GM21786 (cell line): Measurements from ENCODE around the gene MPRIP.

ENCODE experiments used
- ATAC-seq: cut with Tn5 transposase; IDR thresholded peaks from one replicate; pipeline ENCODE4 v1.9.1; 2021; ENCODE audit not compliant: unreplicated experiment

The MPRIP gene

DNA sequence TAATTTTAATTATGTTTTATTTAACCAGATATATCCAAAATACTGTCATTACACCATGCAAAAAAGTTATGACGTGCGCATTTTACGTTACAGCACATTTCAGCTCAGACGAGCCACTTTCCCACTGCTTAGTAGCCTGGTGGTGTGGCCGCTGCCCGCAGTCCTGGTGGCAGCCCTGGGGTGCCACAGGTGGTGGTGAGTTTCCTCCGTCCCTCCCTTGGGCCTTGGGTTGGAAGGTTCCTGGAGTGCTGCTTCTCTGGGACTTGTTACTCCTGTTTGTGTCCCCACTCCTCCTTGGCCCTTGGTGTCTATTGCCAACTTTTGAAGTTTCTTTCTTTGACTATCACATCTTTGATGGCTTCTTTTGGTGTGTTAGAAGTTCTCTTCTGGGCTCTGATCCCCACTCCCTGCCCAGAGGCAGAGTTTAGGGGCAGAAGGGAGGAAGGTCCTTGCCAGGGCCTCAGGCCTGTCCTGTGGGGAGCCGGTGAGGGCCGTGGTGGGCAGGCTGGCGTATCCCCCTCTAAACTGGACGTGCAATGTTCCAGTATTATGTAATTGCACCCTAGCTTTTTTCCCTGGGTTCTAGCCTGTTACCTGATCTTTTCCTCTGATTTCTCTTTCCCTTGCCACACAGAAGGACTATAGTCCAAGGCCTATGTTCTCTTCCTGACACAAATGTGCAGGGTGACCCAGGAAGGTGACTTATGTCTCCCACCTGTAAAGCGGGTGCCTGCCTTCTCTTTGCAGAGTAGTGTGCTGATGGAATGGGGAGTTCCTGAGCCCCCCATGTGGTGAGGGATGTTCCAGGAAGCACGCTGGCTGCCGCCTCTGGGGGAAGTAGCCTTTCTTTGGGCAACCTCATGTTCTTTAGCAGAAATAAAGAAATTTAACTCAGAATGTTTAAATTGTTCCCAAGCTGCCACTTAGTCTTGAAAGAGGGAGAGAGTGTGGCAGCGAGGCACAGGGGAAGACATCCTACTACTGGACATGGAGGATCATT lies 8.4 kb downstream of the MPRIP start:
- no peak for ATAC-seq

DNA sequence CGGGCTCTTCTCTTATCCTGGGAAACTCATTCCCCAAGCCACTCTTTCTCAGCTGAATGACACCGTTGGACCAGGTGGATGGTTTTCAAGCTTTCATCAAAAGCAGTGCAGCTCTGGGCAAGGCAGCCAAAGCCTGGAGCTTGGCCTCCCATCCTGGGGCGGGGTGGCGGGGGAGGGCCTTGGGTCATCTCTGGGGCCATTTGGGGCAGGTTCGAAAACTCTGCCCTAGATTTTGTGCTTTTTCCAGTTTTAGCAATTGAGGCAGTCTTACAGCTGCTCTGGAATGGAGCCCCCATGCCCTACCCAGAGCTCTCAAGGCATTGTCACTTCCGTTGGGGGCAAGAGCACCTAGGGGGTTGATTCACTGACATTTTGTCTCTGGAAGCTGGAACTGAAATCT lies 9.1 kb downstream of the MPRIP start:
- ATAC-seq = no peak

DNA sequence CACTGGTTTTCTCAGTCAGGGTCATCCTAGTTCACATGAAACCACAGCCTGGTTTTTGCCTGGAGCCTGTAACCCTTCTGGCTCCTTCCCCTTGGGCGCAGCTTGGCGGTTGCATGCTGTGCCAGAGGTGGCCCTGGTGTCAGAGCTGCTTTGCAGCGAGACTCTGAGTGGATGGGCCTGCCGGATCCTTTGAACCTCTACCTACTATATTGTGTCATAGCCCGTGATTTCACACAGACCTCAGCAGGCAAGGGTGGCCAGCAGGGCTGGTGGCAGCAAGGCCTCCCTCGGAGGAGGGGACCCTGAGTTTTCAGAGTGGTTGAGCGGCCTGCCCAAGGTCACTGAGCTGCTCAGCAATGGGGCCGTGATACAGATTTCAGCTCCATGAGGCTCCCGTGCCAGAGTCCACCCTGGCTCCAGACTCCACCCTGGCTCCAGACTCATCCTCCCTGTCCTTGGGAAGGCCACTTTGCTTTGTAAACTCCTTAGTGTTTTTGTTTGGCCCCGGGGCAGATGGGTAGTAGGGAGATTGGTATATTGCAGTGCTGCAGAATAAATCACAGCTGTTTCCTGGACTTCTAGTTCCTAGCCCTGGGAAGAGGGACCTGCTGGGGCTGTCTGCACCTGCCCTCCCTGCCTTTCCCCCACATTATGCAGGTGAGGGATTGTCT lies 9.7 kb downstream of the MPRIP start:
- ATAC-seq = no peak

DNA sequence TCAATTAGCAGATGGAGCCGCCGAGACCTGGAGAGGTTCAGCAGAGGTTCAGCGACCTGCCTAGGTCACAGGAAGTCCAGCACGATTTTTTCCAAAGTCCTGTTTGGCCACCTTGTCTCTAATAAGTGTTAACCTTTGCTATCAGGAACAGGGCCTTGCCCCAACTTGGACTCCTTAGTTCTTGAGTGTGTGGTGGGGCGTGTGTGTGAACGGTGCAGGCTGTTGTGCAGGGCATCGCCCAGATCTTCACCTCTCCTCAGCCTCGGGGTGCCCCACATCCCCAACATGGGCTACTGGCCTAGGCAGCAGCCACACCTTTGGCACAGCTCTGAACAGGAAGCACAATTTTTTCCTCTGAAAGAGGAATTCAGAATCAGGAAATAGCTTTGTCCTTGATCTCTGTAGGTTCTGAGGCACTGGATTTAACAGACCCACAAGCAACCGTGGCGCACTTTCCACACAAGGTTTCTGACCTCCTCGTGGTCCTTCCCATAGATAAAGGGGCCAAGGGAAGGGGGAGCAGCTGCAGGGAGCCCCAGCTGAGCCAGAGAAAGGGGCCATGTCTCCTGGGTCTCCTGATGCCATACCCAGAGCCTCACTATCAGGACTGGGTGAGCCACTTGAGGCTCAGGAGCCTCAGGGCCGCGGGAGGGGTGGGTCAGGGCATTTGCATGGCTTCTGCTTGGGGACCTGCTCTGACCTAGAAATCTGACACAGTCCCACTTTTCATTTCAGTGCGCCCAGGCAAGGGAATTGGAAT lies 10.4 kb downstream of the MPRIP start:
- no peak for ATAC-seq

DNA sequence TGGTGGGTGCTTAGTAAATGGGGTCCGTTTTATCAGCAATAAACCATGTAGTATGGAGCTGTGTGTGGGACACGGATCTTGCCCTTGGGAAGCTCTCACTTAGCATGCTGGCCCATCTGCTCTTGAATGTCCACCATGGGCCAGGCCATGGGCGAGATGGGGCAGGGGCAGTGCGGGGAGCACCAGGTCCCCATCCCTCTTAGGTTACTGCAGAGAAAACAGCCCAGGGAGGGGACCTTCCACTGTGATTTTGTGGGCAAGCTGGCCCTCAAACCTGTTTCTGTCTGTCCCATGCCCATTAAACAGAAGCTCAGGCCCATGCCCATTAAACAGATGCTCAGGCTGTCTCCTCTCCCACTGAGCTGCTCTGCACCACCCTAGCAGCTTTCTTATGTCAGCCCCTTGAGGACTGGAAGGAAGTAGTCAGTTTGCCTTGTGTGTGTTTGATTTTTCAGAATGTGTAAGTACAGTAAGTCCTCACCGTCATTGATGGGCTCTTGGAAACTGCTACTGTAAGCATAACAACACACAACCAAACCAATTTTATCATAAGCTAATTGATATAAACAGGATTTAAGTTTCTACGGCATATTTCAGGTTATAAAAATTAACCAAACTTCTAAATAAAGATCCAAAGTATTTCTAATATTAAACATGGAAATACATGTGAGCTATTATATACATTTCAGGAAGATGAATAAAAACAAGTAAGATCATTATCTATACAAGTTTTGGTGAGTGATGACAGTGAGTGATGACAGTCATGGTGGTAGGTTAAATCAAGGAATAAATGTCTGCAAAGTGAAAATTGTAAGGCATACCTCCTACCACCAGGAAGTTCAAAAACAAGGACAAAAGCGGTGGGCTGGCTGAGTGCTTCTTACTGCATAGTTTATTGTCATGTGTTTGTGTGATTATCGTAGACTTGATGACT lies 11.5 kb downstream of the MPRIP start:
- ATAC-seq = no peak

DNA sequence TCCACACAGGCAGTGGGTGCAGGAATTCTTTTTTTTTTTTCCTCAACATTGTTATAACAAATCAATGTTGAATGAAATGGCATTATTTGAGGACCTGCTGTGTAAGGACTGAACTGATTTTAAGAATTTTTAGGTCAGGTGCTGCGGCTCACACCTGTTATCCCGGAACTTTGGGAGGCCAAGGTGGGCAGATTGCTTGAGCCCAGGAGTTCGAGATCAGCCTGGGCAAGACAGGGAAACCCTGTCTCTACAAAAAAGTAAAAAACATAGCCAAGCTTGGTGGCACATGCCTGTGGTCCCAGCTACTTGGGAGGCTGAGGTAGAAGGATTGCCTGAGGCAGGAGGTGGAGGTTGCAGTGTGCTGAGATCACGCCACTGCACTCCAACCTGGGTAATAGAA lies 12.4 kb downstream of the MPRIP start:
- no peak for ATAC-seq

DNA sequence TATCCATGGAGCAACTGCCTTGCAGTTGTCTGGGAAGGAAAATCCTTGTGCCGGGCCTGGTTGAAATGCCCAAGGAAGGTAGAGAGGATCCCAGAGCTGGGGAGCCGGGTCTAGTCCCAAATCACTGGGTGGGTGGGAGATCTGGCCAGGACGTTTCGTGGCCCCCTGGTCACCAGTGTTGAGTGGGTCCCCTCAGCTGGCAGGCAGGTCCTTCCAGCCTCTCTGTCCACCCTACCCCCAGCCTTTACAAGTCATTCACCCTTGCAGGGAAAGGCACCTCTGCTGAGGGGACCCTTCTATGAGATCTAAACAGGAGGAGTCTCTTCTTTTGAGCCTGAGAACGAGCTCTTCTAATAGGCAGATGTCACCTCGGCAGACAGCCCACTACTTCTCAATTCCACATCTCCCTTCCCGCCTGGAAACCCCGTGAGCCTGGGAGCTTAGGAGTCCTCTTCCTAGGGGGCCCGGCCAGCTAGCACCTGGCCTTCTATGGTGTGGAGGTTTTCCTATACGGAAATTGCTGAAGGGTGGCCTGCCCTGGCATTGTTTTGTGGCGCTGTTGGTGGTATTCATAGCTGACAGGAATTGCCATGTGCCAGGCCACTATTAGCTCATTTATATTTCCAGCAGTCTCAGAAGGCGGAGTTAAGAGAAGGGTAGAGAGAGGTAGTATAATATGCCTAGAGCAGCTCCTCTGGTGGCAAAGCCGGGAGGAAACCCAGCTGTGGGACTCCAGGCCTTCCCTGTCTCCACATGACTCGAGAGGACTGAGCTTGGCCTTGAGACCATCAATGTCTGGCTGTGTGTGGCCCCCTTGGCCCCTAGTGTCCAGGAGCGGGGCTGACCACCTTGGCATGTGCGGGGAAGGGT lies 13.3 kb downstream of the MPRIP start:
- ATAC-seq = no peak

DNA sequence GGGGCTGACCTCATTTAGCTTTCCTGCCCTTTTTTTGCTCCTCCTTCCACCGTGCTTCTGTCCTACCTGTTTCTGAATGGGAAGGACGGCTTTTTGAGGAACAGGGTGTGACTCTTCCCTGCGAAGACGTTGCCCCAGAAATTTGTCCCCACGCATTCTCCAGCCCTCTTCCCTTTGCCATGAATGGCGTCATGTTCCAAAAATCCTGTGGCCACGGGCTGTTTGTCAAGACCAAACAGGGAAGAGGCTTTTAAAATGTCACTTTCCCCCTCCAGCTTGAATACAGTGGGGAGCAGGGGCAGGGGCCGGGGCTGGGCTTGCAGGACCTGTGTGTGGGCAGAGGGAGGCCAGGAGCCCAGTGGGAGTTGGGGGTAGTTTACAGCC lies 13.9 kb downstream of the MPRIP start:
- ATAC-seq = no peak

DNA sequence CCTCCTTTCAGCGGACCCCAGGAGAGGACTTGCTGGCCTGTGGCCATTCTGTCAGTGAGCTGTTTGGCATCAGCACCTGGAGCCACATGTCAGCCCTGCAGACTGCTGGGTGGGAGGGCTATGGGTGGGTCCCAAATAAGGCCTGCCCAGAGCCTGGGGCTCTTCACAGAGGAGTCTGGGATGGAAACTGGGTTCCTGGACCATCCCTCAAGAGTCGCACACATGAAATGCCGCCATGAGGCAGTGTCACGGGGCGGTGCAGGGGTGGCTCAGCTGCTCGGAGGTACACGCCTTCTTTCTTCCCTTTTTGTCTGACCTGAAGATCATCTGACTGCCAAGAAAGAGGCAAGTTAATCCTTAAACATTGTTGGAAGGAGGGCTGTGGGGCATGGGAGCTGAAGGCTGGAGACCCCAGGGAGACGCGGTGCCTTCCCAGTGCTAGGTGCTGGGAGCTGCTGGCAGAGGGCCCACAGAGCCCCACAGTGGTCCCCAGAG lies 14.8 kb downstream of the MPRIP start:
- ATAC-seq = no peak

DNA sequence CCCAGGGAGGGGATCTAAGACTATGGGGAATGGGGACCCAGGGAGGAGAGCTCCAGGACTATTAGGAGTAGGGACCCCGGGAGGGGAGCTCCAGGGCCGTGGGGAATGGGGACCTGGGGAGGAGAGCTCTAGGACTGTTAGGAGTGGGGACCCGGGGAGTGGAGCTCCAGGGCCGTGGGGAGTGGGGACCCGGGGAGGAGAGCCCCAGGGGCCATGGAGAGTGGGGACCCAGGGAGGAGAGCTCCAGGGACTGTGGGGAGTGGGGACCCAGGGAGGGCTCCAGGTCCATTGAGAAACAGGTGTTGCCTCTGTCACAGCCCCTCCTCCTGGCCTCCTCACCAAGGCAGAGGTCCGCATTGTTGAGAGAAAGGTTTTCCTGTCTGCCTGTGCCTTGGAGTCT lies 16.0 kb downstream of the MPRIP start:
- ATAC-seq = no peak

DNA sequence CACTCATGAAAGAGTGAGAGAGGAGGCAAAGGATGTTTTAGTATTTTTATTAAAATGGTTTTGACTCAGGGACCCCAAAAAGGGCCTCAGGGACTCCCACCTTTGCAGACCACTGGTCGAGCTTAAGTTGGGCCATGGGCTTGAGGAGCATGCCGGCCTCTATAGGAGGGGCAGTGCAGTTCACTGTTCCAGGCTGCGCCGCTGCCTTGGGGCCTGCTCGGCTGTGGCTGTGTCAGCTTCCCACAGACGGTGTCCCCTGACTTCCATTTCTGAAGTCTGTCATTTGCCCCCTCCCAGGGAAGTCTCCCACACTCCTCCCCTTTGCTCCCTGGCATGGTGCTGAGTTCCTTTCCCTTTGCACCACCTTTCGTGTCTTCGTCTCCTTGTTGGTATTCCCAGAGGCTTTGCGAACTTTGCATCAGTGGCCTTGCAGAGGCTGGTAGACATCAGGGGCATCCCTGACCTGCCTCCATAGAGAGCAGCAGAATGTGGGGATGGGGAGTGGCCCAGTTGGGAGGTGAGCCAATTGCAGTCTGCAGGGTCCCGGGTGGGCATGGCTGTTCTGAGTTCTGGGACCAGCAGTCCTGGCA lies 17.1 kb downstream of the MPRIP start:
- no peak for ATAC-seq

DNA sequence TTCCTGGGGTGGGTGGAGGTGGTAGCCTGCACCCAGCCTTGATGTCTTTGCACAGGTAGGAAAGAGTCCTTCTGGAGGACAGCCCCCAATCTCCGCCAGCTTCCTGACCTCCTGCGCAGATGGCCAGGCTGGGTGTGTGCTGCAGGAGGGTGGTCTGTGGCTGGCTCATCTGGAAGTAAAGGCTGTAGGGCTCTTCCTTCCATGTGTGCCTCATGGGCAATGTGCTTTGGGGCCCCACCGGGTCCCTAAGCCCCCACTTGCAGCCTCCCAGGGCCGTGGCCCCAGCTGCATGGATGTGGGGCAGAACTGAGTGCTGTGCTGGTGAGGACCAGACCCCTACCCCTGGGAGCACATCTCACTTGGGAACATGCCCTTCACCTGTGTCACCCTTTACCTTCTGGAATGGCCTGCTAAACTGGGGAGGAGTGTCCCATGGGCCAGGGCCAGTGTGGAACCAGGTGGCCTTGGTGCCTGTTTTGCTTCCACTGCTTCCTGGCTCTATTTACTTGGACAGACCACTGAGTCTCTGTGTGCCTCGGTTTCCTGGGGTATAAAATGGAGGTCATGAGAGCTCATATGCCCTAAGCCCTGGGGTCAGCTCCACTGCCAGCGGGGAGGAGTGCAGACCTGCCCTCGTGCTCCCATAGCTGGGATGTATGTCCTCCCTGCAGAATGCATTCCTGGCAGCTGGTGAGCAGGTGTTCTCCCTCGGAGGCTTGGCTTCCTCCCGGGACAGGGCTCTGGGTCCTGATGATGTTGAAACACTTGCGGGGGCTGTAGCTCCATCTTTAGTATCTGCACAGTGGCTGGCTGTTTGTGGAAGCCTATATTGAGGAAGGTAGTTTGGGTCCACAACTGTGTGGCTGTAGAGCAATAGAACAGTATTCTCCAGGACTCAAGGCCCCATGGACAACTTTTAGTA lies 18.0 kb downstream of the MPRIP start:
- ATAC-seq = no peak

DNA sequence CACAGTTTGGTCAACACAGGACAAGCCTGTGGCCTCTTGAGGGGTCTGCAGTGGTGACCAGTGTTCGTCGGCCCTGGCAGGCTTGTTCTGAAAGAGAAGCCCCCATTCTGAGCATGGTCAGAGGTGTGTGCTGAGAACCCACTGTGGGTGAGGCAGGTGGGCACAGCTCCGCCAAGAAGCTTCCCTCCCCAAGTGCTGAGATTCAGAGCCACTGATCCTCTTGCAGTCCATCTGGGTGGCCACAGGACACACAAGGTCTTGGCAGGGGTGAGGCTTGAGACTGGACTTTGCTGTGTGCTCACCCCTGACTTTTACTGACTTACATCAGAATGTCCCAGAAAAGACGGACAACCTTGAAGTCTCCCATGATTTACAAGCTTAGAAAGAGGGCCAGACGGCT lies 18.7 kb downstream of the MPRIP start:
- no peak for ATAC-seq

DNA sequence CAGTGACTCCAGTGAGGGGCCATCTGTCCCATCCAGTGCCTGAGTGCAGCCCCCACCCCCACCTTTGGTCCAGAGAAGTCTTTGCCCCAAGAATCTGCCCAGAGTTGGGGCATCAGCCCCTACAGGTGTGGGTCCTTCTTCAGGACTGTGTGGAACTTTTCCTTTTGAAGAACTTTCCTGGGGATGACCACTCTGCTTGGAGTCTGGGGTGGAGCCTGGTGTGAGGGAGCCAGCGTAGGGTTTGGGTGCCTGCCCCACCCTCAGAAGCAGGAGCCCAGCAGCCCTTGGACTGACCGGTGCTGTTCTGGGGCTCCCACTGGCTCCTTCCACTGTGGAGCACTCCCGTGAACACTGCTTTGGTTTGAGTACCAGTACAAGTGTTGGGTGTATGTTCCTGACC lies 19.3 kb downstream of the MPRIP start:
- ATAC-seq = no peak

DNA sequence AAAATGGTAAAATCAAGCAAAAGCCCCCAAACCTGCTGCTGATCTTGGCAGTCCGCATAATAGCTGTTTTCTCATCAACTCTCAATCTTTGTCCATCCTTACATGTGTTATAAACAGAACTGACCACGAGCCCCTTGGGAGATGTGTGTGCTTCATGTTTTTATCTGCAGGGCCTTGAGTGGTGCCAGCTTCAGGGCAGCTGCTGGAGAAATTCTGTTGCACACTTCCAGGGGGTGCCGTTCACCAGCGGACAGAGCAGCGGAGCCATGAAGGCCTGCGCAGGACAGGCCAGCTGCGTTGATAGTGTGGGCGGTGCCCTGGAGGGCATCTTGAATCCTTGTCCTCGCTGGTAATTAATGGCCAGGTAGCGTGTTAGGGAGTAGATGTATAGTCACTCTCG lies 20.1 kb downstream of the MPRIP start:
- no peak for ATAC-seq

DNA sequence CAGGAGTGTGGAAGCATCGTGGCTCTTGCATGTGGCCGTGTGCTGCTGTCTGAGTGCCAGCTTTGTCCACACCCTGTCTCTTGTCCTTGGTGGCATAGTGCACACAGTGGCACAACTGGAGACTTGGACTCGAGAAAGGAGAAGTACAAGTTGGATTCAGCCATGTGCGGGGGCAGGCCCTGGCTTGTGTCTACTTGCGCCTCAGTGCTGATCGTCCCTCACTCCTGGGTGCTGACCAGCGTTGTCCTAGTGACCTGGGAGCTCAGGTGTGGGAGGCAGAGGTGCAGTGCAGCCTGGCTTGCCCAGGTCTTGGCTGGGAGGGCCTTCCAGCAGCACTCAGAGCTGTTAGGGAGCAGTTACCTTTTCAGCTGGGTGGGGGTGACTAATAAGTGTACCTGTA lies 20.6 kb downstream of the MPRIP start:
- ATAC-seq = no peak

DNA sequence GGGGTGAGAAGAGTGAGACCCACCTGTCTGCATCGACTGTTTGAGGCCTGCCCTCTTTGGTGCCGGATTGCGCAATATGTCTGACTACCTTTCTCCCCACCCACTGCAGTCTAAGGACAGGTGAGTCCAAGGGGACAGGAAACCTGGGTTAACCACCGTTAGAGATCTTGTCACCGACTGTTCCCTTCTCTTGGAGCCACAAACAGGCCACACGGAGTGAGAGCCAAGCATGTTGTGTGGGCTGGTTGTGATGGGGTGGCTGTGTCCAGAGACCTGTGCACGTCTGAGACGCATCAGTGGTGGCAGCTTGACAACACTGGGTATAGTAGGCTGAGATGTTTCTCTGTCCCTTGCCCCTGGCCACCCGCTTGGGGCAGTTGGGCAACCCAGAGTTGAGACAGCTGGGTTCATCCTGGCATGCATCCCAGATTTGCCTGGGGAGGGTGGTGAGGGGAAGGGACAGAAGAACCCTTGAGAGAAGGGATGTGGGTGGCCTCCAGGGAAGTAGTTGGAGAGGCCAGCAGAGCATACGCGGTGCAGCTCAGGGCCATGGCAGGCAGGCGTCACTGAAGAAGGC lies 21.4 kb downstream of the MPRIP start:
- no peak for ATAC-seq

DNA sequence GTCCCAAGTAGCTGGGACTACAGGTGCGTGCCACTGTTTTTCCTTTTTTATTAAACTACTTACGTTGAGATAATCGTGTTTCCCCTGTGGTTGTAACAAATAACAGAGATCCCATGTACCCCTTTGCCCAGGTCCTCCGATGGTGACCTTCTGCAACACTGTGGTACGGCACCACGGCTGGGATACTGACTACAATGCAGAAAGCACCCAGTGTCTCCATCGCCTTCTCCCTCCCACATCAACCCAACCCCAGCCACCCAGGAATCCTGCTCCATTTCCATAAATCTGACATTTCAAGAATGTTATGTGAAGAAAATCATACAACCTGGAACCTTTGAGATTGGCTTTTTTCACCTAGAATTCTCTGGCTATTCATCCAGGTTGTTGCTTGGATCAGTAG lies 22.1 kb downstream of the MPRIP start:
- no peak for ATAC-seq
